Measurements from ENCODE around the gene SIAH2.

DNA sequence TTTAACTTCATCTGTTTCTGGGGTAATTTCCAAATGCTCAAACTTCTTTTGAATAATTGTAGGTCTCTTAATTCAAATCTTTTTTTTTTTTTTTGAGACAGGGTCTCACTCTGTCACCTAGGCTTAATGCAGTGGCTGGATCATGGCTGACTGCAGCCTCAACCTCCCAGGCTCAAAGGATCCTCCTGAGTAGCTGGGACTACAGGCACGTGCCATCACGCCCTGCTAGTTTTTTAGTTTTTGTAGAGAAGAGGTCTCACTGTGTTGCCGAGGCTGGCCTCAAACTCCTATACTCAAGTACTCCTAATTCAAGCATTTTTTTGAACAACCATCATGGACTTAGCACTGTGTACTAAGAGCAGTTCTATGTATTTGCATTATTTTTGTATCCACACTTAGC, 3.8 kb upstream of the SIAH2 start:
- TF ChIP-seq, protein P1, sequence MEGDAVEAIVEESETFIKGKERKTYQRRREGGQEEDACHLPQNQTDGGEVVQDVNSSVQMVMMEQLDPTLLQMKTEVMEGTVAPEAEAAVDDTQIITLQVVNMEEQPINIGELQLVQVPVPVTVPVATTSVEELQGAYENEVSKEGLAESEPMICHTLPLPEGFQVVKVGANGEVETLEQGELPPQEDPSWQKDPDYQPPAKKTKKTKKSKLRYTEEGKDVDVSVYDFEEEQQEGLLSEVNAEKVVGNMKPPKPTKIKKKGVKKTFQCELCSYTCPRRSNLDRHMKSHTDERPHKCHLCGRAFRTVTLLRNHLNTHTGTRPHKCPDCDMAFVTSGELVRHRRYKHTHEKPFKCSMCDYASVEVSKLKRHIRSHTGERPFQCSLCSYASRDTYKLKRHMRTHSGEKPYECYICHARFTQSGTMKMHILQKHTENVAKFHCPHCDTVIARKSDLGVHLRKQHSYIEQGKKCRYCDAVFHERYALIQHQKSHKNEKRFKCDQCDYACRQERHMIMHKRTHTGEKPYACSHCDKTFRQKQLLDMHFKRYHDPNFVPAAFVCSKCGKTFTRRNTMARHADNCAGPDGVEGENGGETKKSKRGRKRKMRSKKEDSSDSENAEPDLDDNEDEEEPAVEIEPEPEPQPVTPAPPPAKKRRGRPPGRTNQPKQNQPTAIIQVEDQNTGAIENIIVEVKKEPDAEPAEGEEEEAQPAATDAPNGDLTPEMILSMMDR (IDR thresholded peaks at IDR 0.05; ENCODE audit: low read length): no peak
- TF ChIP-seq EZH2 (optimal IDR thresholded peaks at IDR 0.05; ENCODE audit: low read depth, low read length): no peak
- TF ChIP-seq EZH2phosphoT487 (IDR thresholded peaks at IDR 0.05; ENCODE audit: low read length): no peak

All from MM.1S (cell line).